Activated T-cell treated with anti-CD3 and anti-CD28 coated beads for 4 hours (primary cell): ENCODE measurements around the gene NAPA.
"Not testable (repeated sequence)": the region's sequence is repeated elsewhere in the genome, so short reads cannot be mapped to it uniquely, and the experiment has no call there.

Experiments used
- DNase-seq: peaks from one replicate; pipeline ENCODE4 v3.0.0-alpha.2; 2020

The NAPA gene

GRCh38 chr19:47499863-47500830 is 14.7 kb downstream of the NAPA start:
- DNase-seq, result no peak

- DNase-seq, result no peak
Observed at GRCh38 chr19:47499371-47499770, 15.5 kb downstream of the NAPA start.

GRCh38 chr19:47498561-47498960 is 16.3 kb downstream of the NAPA start:
- DNase-seq, result no peak

GRCh38 chr19:47497821-47498520 is 16.9 kb downstream of the NAPA start:
- no peak for DNase-seq

GRCh38 chr19:47497050-47497766 is 17.7 kb downstream of the NAPA start:
- no peak for DNase-seq

GRCh38 chr19:47495478-47496372 is 19.1 kb downstream of the NAPA start:
- no peak for DNase-seq

GRCh38 chr19:47494729-47495128 is 20.1 kb downstream of the NAPA start:
- no peak for DNase-seq

- no peak for DNase-seq
Observed at GRCh38 chr19:47494211-47494547, 20.7 kb downstream of the NAPA start.

- no peak for DNase-seq
Observed at GRCh38 chr19:47493378-47494210, 21.3 kb downstream of the NAPA start.

- no peak for DNase-seq
Observed at GRCh38 chr19:47492571-47493377, 22.1 kb downstream of the NAPA start.

- no peak for DNase-seq
Observed at GRCh38 chr19:47492137-47492533, 22.7 kb downstream of the NAPA start.

GRCh38 chr19:47491358-47492136 is 23.3 kb downstream of the NAPA start:
- DNase-seq, result no peak

- no peak for DNase-seq
Observed at GRCh38 chr19:47490847-47491246, 24.0 kb downstream of the NAPA start.

GRCh38 chr19:47490031-47490430 is 24.8 kb downstream of the NAPA start:
- no peak for DNase-seq

- DNase-seq, result no peak
Observed at GRCh38 chr19:47489072-47489914, 25.6 kb downstream of the NAPA start.

- no peak for DNase-seq
Observed at GRCh38 chr19:47487551-47488515, 27.0 kb downstream of the NAPA start.

GRCh38 chr19:47486900-47487299 is 28.0 kb downstream of the NAPA start:
- no peak for DNase-seq

GRCh38 chr19:47486220-47486619 is 28.6 kb downstream of the NAPA start:
- not testable (repeated sequence) for DNase-seq
